Mesendoderm (in vitro differentiated cells): Measurements from ENCODE around the gene C5AR2.
"Not testable (repeated sequence)": the region's sequence is repeated elsewhere in the genome, so short reads cannot be mapped to it uniquely, and the experiment has no call there.

Experiments
- DNase-seq: peaks from one replicate; pipeline ENCODE4 v3.0.0; 2013
- H2AK5ac ChIP-seq: 2 replicates; pipeline ENCODE4 v1.6.1; 2013; ENCODE audit warnings: low read length, inconsistent platforms
- H2BK120ac ChIP-seq: 2 replicates; pipeline ENCODE4 v1.6.1; 2013; ENCODE audit warnings: low read depth, mild to moderate bottlenecking, low read length, moderate library complexity, mixed read lengths
- H2BK15ac ChIP-seq: replicated peaks from 2 replicates; pipeline ENCODE4 v1.6.1; 2013; ENCODE audit warnings: low read depth, mild to moderate bottlenecking, moderate library complexity
- H2BK5ac ChIP-seq: 2 replicates; pipeline ENCODE4 v1.6.1; 2013; ENCODE audit warnings: low read length, inconsistent platforms
- H3K18ac ChIP-seq: 2 replicates; pipeline ENCODE4 v1.6.1; 2013; ENCODE audit warnings: mild to moderate bottlenecking, low read length, mixed read lengths
- H3K23ac ChIP-seq: one replicate; pipeline ENCODE4 v1.6.1; 2013; ENCODE audit warnings: low read length
- H3K27ac ChIP-seq: 2 replicates; pipeline ENCODE4 v1.5.1; 2013; ENCODE audit warnings: low read depth, mild to moderate bottlenecking, inconsistent platforms, low read length, moderate library complexity
- H3K27me3 ChIP-seq: 2 replicates; pipeline ENCODE4 v1.6.1; 2013; ENCODE audit warnings: low read length, control low read depth, mild to moderate bottlenecking, inconsistent platforms; ENCODE audit not compliant: insufficient read depth, poor library complexity
- H3K36me3 ChIP-seq: 2 replicates; pipeline ENCODE4 v1.6.1; 2013; ENCODE audit warnings: low read length, inconsistent platforms; ENCODE audit not compliant: control insufficient read depth, insufficient read depth
- H3K4ac ChIP-seq: one replicate; pipeline ENCODE4 v1.6.1; 2013; ENCODE audit warnings: low read depth, mild to moderate bottlenecking, low read length, moderate library complexity
- H3K4me1 ChIP-seq: 2 replicates; pipeline ENCODE4 v1.6.1; 2013; ENCODE audit warnings: low read depth, low read length, inconsistent platforms; ENCODE audit not compliant: control insufficient read depth
- H3K4me2 ChIP-seq: 2 replicates; pipeline ENCODE4 v1.6.1; 2013; ENCODE audit warnings: low read length
- H3K4me3 ChIP-seq: 2 replicates; pipeline ENCODE4 v1.5.1; 2013; ENCODE audit warnings: mild to moderate bottlenecking, low read length
- H3K56ac ChIP-seq: one replicate; pipeline ENCODE4 v1.6.1; 2013; ENCODE audit warnings: low read length
- H3K79me1 ChIP-seq: 2 replicates; pipeline ENCODE4 v1.6.1; 2013; ENCODE audit warnings: low read length, inconsistent platforms
- H3K79me2 ChIP-seq: 2 replicates; pipeline ENCODE4 v1.6.1; 2013; ENCODE audit warnings: mild to moderate bottlenecking, low read length; ENCODE audit not compliant: control insufficient read depth, insufficient read depth
- H3K9ac ChIP-seq: 2 replicates; pipeline ENCODE4 v1.6.1; 2013; ENCODE audit warnings: low read length, inconsistent platforms
- H4K5ac ChIP-seq: one replicate; pipeline ENCODE4 v1.6.1; 2013; ENCODE audit warnings: low read length
- H4K8ac ChIP-seq: one replicate; pipeline ENCODE4 v1.6.1; 2013; ENCODE audit warnings: low read depth, mild to moderate bottlenecking, control low read depth, low read length, moderate library complexity
- WGBS: extraction: QIAGEN DNeasy Blood & Tissue Kit; methylation state at CpG from one replicate; pipeline ENCODE4 v1.1.7; 2013; ENCODE audit warnings: low lambda C conversion rate, missing lambda C conversion rate; ENCODE audit not compliant: insufficient coverage; ENCODE audit errors: extremely low coverage; 5-methylcytosine and 5-hydroxymethylcytosine counted together

The C5AR2 gene

GRCh38 chr19:47365455-47365854 is 33.5 kb downstream of the C5AR2 start:
- H3K4ac ChIP-seq, H3K27me3 ChIP-seq, H3K56ac ChIP-seq, H3K4me2 ChIP-seq, DNase-seq, H3K4me3 ChIP-seq, H3K9ac ChIP-seq, H4K5ac ChIP-seq, H3K79me1 ChIP-seq, H2BK15ac ChIP-seq, H2BK5ac ChIP-seq, H2BK120ac ChIP-seq, H4K8ac ChIP-seq, H3K18ac ChIP-seq, H3K4me1 ChIP-seq, H3K23ac ChIP-seq, H3K79me2 ChIP-seq, H3K27ac ChIP-seq, H2AK5ac ChIP-seq: not testable (repeated sequence)
- WGBS = no CpG with 5 or more reads among the region's 10 CpGs
- peaks cover 16% of the 10 kb centered on the region for H3K36me3 ChIP-seq

- Histone ChIP-seq H4K8ac (no peak overlapping the region), H3K4me1 (no peaks in the 10 kb centered on the region), H2AK5ac (no peak overlapping the region), H3K79me1 (no peaks in the 10 kb centered on the region), H3K79me2 (no peaks in the 10 kb centered on the region), H3K27ac (no peak overlapping the region), H3K4me3 (no peak overlapping the region), H3K4me2 (no peak overlapping the region), H2BK5ac (no peak overlapping the region), H3K18ac (no peak overlapping the region), H2BK120ac (no peak overlapping the region), H3K4ac (no peak overlapping the region), H4K5ac (no peak overlapping the region), H3K23ac (no peak overlapping the region), H3K36me3 (peaks cover 8% of the 10 kb centered on the region), H3K9ac (no peak overlapping the region), H2BK15ac (no peak overlapping the region), H3K56ac (no peak overlapping the region), H3K27me3 (no peaks in the 10 kb centered on the region)
- DNase-seq = no peak
- WGBS = no CpG with 5 or more reads among the region's 10 CpGs
Measured at GRCh38 chr19:47370045-47370611, 38.2 kb downstream of the C5AR2 start.

- Histone ChIP-seq H3K27ac (no peak overlapping the region), H2BK5ac (no peak overlapping the region), H3K79me2 (no peaks in the 10 kb centered on the region), H3K4ac (no peak overlapping the region), H3K27me3 (no peaks in the 10 kb centered on the region), H2BK15ac (no peak overlapping the region), H3K56ac (no peak overlapping the region), H3K4me2 (no peak overlapping the region), H3K4me3 (no peak overlapping the region), H3K9ac (no peak overlapping the region), H3K36me3 (peaks cover 8% of the 10 kb centered on the region), H3K79me1 (no peaks in the 10 kb centered on the region), H3K4me1 (no peaks in the 10 kb centered on the region), H3K23ac (no peak overlapping the region), H4K8ac (no peak overlapping the region), H2AK5ac (no peak overlapping the region), H3K18ac (no peak overlapping the region), H4K5ac (no peak overlapping the region), H2BK120ac (no peak overlapping the region)
- no peak for DNase-seq
- WGBS = no CpG with 5 or more reads among the region's 9 CpGs
Measured at GRCh38 chr19:47371261-47371660, 39.3 kb downstream of the C5AR2 start.

GRCh38 chr19:47372603-47373002 is 40.6 kb downstream of the C5AR2 start:
- no peak for DNase-seq
- Histone ChIP-seq H4K8ac (no peak overlapping the region), H3K79me2 (no peaks in the 10 kb centered on the region), H3K18ac (no peak overlapping the region), H2BK5ac (no peak overlapping the region), H3K23ac (no peak overlapping the region), H3K79me1 (no peaks in the 10 kb centered on the region), H3K4ac (no peak overlapping the region), H3K27ac (no peak overlapping the region), H2BK15ac (no peak overlapping the region), H2AK5ac (no peak overlapping the region), H3K56ac (no peak overlapping the region), H3K4me3 (no peak overlapping the region), H3K4me1 (no peaks in the 10 kb centered on the region), H2BK120ac (no peak overlapping the region), H3K27me3 (no peaks in the 10 kb centered on the region), H3K9ac (no peak overlapping the region), H3K36me3 (peaks cover 12% of the 10 kb centered on the region), H4K5ac (no peak overlapping the region), H3K4me2 (no peak overlapping the region)
- no CpG with 5 or more reads among the region's 22 CpGs for WGBS

GRCh38 chr19:47373246-47374240 is 41.6 kb downstream of the C5AR2 start:
- Histone ChIP-seq H3K4me3 (no peak overlapping the region), H3K4me1 (no peaks in the 10 kb centered on the region), H2AK5ac (no peak overlapping the region), H2BK15ac (no peak overlapping the region), H3K56ac (no peak overlapping the region), H4K8ac (no peak overlapping the region), H4K5ac (no peak overlapping the region), H3K9ac (no peak overlapping the region), H3K27ac (no peak overlapping the region), H2BK120ac (no peak overlapping the region), H3K18ac (no peak overlapping the region), H3K79me1 (no peaks in the 10 kb centered on the region), H3K4me2 (no peak overlapping the region), H3K23ac (no peak overlapping the region), H3K4ac (no peak overlapping the region), H2BK5ac (no peak overlapping the region), H3K27me3 (no peaks in the 10 kb centered on the region), H3K36me3 (peaks cover 15% of the 10 kb centered on the region), H3K79me2 (no peaks in the 10 kb centered on the region)
- no CpG with 5 or more reads among the region's 33 CpGs for WGBS
- no peak for DNase-seq
